ENCODE results near the gene CTDP1.
"Not testable (repeated sequence)": the region's sequence is repeated elsewhere in the genome, so short reads cannot be mapped to it uniquely, and the experiment has no call there.

The CTDP1 gene

DNA sequence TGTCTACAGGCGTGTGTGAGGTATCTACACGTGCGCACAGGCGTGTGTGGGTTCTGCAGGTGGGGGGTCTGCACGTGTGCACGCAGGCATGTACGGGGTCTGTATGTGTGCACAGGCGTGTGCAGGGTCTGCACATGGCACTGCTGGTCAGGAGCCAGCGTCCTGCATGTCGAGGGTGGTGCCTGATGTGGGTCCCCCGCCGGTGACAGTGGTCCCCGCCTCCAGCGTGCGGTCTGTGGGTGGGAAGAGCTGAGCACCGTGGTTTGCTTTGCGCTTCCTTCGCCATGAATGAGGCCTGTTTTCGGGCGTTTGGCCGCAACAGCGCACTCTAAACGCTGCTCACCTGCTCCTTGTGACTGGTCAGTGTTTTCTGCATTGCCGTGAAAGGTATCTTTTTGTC lies 57.2 kb downstream of the CTDP1 start:
- no peak for FAIRE-seq

DNA sequence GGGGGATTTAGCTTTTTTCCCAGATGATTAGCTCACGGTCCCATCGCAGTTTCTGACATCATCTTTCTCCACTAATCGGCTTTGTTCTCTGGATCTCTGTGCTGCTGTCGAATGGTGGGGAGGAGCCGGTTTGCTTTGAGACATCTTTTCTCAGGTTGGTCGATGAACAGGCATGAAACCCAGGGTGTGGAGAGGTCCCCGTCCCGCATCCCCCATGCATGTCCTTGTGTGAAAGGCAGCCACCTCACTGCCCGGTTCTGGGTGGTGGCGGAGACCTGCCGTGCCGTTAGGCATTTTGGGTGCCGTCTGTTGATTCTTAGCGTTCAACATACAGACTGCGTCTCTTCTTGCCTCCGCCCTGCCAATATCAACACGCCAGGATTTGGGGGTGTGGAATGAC lies 57.8 kb downstream of the CTDP1 start:
- no peak for FAIRE-seq
- no peak for DNase-seq (ENCODE audit: insufficient read length, low spot score)

More for the DNA sequence above, 57.2 kb downstream of the CTDP1 start:
- no peak for DNase-seq (ENCODE audit: insufficient read length, low spot score)

- DNase-seq (ENCODE audit: insufficient read length, low spot score) (no peak), FAIRE-seq (no peak)
Measured at GRCh38 chr18:79738041-79738461, 58.4 kb downstream of the CTDP1 start.

- DNase-seq (ENCODE audit: insufficient read length, low spot score) (no peak), FAIRE-seq (no peak)
Measured at GRCh38 chr18:79738581-79739439, 59.2 kb downstream of the CTDP1 start.

- no peak for FAIRE-seq
- DNase-seq (ENCODE audit: insufficient read length, low spot score), result no peak
Measured at GRCh38 chr18:79739440-79739778, 59.8 kb downstream of the CTDP1 start.

DNA sequence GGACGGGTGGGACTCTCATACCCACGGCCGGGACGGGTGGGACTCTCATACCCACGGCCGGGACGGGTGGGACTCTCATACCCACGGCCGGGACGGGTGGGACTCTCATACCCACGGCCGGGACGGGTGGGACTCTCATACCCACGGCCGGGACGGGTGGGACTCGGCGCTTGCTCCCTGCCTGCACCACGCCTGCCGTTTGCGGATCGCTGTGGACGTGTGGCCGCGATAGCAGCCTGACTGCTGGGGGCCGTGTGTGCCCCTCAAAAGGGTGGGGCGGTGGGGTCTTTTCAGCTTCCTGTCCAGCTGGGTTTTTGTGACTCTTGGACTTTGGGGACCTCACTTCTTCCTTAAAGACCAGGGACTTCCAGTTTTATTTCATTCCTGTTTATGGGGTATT lies 60.4 kb downstream of the CTDP1 start:
- not testable (repeated sequence) for DNase-seq (ENCODE audit: insufficient read length, low spot score); FAIRE-seq

- DNase-seq (ENCODE audit: insufficient read length, low spot score) (no peak), FAIRE-seq (no peak)
Measured at GRCh38 chr18:79740521-79741361, 61.1 kb downstream of the CTDP1 start.

- no peak for DNase-seq (ENCODE audit: insufficient read length, low spot score)
- no peak for FAIRE-seq
Measured at GRCh38 chr18:79741362-79741700, 61.7 kb downstream of the CTDP1 start.

GRCh38 chr18:79742076-79742475 lies 62.5 kb downstream of the CTDP1 start:
- no peak for DNase-seq (ENCODE audit: insufficient read length, low spot score)
- FAIRE-seq, result no peak

GRCh38 chr18:79744625-79745024 lies 65.0 kb downstream of the CTDP1 start:
- DNase-seq (ENCODE audit: insufficient read length, low spot score) (no peak), FAIRE-seq (no peak)

- DNase-seq (ENCODE audit: insufficient read length, low spot score) (no peak), FAIRE-seq (no peak)
Measured at GRCh38 chr18:79746730-79747129, 67.1 kb downstream of the CTDP1 start.

DNA sequence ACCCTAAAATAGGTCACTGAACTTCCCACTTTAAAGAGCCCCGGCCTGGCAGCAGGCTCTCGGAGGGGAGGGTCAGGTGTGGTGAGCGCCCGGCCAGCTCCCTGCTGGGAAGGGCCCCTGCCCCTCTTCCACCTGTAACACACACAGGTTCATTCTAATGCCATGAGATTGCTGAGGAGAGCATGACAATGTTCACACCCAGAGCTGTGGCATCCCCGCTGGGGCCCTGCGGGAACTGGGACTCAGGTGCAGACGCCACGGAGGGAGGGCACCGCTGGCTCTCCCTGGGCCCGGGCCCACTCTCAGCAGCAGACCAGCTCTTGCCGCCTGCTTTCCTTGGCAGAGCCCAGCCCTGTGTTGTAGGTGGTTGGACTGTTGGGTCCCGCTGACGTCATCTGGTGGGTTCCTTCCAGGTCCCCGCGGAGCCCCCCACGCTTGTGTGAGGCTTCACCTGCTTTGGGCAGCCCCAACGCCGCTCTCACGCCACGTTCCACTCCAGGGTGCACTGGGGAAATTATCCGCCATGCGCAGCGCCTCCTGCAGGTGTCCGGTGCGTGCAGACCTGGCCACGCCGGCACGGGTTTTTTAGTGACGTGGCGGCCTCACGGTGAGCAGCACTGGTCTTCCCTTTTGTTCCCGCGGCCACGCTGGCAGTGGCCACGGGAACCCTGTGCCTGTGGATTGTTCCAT lies 67.7 kb downstream of the CTDP1 start:
- no peak for FAIRE-seq
- DNase-seq (ENCODE audit: insufficient read length, low spot score), result no peak

DNA sequence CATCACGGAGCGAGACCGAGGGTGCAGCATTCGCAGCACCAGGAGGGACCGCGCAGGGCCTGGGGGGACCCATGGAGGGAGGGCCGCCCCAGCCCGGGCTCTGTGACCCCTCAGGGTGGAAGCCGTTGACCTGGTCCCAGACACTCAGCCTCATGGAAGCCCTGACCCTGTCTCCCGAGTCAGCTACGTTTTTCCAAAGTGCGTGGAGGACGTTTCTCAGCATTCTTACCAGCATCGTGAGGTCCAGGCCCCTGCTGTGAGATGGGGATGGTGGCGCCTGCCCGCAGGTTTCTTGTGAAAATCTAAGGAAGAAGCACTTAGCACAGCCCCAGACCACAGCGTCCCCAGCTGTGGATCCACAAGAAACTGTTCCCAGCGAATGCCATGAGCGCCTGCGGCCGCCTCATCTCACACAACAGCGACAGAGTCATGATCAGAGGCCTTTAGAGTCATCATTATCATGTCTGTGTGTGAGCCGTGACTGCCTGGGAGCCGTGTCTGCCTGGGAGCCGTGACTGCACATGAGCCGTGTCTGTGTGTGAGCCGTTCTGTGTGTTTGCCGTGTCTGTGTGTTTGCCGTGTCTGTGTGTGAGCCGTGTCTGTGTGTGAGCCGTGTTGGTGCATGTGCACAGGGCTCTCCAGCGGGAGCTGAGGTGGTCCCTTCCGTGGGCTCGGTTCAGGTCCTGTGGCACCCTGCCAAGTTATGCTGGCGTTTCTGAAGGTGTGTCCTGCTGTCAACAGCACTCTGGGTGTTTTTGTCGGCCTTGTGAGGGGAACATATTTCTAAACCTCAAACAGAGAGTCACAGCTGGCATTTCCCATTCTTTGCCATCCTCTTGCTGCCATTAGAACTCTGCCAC lies 68.9 kb downstream of the CTDP1 start:
- DNase-seq (ENCODE audit: insufficient read length, low spot score), result no peak
- FAIRE-seq, result no peak

GRCh38 chr18:79749251-79750191 lies 69.9 kb downstream of the CTDP1 start:
- DNase-seq (ENCODE audit: insufficient read length, low spot score), result no peak
- no peak for FAIRE-seq

DNA sequence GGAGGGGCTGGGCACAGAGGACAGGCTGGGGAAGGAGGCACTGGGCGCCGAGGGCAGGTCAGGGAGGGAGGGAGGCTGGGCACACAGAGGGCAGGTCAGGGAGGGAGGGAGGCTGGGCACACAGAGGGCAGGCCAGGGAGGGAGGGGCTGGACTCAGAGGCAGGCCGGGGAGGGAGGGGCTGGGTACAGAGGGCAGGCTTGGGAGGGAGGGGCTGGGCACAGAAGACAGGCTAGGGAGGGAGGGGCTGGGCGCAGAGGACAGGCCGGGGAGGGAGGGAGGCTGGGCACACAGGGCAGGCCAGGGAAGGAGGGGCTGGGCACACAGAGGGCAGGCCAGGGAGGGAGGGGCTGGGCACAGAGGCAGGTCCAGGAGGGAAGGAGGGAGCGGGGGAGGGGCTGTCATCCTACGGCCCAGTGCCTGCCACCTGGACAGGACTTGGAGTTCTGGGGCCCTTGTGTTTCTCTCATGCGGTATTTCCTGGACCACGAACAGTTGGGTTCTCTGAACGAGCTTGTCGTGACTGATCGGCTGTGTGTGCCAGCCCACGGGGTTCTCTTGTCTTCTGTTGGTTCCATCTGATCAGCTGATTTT lies 71.5 kb downstream of the CTDP1 start:
- DNase-seq (ENCODE audit: insufficient read length, low spot score) (no peak), FAIRE-seq (no peak)

- not testable (repeated sequence) for DNase-seq (ENCODE audit: insufficient read length, low spot score); FAIRE-seq
Measured at GRCh38 chr18:79751918-79752578, 72.4 kb downstream of the CTDP1 start.

DNA sequence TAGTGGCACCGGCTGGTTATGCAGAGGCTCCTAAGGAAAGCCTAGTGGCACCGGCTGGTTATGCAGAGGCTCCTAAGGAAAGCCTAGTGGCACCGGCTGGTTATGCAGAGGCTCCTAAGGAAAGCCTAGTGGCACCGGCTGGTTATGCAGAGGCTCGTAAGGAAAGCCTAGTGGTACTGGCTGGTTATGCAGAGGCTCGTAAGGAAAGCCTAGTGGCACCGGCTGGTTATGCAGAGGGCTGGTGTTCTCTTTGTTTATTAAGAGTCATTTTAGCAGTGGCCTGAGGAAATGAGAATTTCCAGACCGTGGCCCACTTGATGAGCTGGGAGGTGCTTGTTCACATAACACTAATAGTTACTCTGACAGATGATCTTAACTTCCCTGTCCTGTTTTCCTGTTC lies 73.3 kb downstream of the CTDP1 start:
- not testable (repeated sequence) for DNase-seq (ENCODE audit: insufficient read length, low spot score); FAIRE-seq

DNA sequence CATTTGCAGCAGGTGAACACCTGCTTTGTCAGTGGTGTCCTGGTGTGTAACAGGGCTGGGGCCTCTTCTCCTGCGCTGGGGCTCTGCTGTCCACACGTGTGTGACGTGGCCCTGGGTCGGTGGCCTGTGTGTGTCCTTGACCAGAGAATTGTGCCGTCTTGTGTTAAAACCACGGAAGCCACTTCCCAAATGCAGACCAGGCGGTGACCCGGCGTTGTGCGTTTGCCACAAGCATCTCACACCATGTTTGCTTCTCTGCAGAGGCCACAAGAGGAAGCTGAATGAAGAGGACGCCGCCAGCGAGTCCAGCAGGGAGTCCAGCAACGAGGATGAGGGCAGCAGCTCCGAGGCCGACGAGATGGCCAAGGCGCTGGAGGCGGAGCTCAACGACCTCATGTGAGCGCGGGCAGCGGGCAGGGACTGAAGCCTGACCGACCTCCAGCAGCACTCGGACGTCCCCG lies 73.8 kb downstream of the CTDP1 start:
- no peak for DNase-seq (ENCODE audit: insufficient read length, low spot score)
- no peak for FAIRE-seq
